ENCODE measurements around the gene SMG1. TPM values are rescaled to one million over a fixed set of nuclear protein-coding genes. Genes with fewer than 3 reads are reported as not detected.
"Not testable (repeated sequence)": the region's sequence is repeated elsewhere in the genome, so short reads cannot be mapped to it uniquely, and the experiment has no call there.

SMG1 gene
- total RNA-seq, 1 experiment from 2014 or later = 36.2 TPM

- DNase-seq (ENCODE audit: low spot score) = peak; percentile 20
These were observed 125.9 kb downstream of the SMG1 start for GRCh38 chr16:18800293-18800692.

GRCh38 chr16:18799500-18799899, 126.7 kb downstream of the SMG1 start:
- DNase-seq (ENCODE audit: low spot score) = no peak

GRCh38 chr16:18797746-18798145, 128.5 kb downstream of the SMG1 start:
- DNase-seq (ENCODE audit: low spot score) = no peak

- DNase-seq (ENCODE audit: low spot score) = no peak
These were observed 129.8 kb downstream of the SMG1 start for GRCh38 chr16:18796377-18796776.

GRCh38 chr16:18792836-18793433, 133.3 kb downstream of the SMG1 start:
- no peak for DNase-seq (ENCODE audit: low spot score)

- peak; percentile 98 for DNase-seq (ENCODE audit: low spot score)
These were observed 136.1 kb downstream of the SMG1 start, which contains the start of gene RPS15A for GRCh38 chr16:18789850-18790706. Gene RPS15A, minus strand, starts transcription at chr16:18790334. Its CDS starts 1,221 bp downstream, at chr16:18789113.

- DNase-seq (ENCODE audit: low spot score) = no peak
These were observed 136.7 kb downstream of the SMG1 start for GRCh38 chr16:18789515-18789849.

GRCh38 chr16:18788828-18789514, 137.2 kb downstream of the SMG1 start:
- DNase-seq (ENCODE audit: low spot score) = no peak

GRCh38 chr16:18784917-18785623, 141.1 kb downstream of the SMG1 start:
- no peak for DNase-seq (ENCODE audit: low spot score)

- no peak for DNase-seq (ENCODE audit: low spot score)
These were observed 142.5 kb downstream of the SMG1 start for GRCh38 chr16:18783430-18784341.

GRCh38 chr16:18782697-18783429, 143.3 kb downstream of the SMG1 start:
- no peak for DNase-seq (ENCODE audit: low spot score)

GRCh38 chr16:18781232-18781631, 145.0 kb downstream of the SMG1 start:
- not testable (repeated sequence) for DNase-seq (ENCODE audit: low spot score)

- DNase-seq (ENCODE audit: low spot score) = not testable (repeated sequence)
These were observed 145.7 kb downstream of the SMG1 start for GRCh38 chr16:18780460-18781026.

- DNase-seq (ENCODE audit: low spot score) = not testable (repeated sequence)
These were observed 148.5 kb downstream of the SMG1 start for GRCh38 chr16:18777664-18778063.

GRCh38 chr16:18776334-18776733, 149.9 kb downstream of the SMG1 start:
- DNase-seq (ENCODE audit: low spot score) = not testable (repeated sequence)

GRCh38 chr16:18774651-18775050, 151.6 kb downstream of the SMG1 start:
- not testable (repeated sequence) for DNase-seq (ENCODE audit: low spot score)

- DNase-seq (ENCODE audit: low spot score) = not testable (repeated sequence)
These were observed 154.0 kb downstream of the SMG1 start for GRCh38 chr16:18772171-18772570.

- not testable (repeated sequence) for DNase-seq (ENCODE audit: low spot score)
These were observed 155.8 kb downstream of the SMG1 start for GRCh38 chr16:18770336-18770962.

GRCh38 chr16:18767217-18767616, 159.0 kb downstream of the SMG1 start:
- not testable (repeated sequence) for DNase-seq (ENCODE audit: low spot score)
